Gastrocnemius medialis (tissue), 4 donors: ENCODE data around the gene JMY.

Experiments
- POLR2A ChIP-seq, 2 donors: fragments of 450-650 bp; IDR thresholded peaks; one replicate each; pipeline ENCODE4 v1.6.1; 2017; ENCODE audit warnings: antibody characterized with exemption in 2 of 2, mild to moderate bottlenecking in 2 of 2, moderate library complexity in 2 of 2
- TF ChIP-seq, protein P1 (sequence below), 5 experiments: fragments of 450-650 bp in 3 of 5; fragments of 200-600 bp in 2 of 5; sonication (generic) in 2 of 5; IDR thresholded peaks in 4 of 5; conservative IDR thresholded peaks in 1 of 5; 1 replicate in 4 of 5; 2 replicates in 1 of 5; pipeline ENCODE4 v1.5.1; 2016 to 2019; ENCODE audit warnings: antibody characterized with exemption in 5 of 5, mild to moderate bottlenecking in 3 of 5, moderate library complexity in 3 of 5

DNA sequence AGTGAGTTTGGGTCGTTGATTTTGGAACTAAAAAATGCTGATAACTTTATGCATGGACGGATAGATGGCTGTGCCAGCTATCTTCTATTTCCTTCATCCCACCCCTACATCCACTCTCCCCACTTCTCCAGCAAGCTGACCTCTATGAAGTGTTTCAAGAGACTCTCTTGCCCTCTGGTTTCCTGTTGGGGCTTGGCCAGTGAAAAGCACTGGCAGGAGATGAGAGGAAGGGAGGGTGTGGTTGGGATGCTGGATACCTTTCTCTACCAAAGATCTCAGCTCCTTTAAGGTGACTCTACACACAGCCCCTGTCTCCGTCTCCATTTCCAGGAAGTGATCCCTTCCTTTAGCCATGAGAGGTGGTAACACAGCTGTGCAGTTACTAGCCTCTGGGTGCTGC is 30.0 kb upstream of the JMY start:
- TF ChIP-seq, protein P1, sequence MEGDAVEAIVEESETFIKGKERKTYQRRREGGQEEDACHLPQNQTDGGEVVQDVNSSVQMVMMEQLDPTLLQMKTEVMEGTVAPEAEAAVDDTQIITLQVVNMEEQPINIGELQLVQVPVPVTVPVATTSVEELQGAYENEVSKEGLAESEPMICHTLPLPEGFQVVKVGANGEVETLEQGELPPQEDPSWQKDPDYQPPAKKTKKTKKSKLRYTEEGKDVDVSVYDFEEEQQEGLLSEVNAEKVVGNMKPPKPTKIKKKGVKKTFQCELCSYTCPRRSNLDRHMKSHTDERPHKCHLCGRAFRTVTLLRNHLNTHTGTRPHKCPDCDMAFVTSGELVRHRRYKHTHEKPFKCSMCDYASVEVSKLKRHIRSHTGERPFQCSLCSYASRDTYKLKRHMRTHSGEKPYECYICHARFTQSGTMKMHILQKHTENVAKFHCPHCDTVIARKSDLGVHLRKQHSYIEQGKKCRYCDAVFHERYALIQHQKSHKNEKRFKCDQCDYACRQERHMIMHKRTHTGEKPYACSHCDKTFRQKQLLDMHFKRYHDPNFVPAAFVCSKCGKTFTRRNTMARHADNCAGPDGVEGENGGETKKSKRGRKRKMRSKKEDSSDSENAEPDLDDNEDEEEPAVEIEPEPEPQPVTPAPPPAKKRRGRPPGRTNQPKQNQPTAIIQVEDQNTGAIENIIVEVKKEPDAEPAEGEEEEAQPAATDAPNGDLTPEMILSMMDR (IDR thresholded peaks at IDR 0.05 in 4 of 5, conservative IDR thresholded peaks at IDR 0.05 in 1 of 5) = no peak
- TF ChIP-seq POLR2A (IDR thresholded peaks at IDR 0.05) = no peak
